ENCODE results near the gene METTL23. TPM values are rescaled to one million over a fixed set of nuclear protein-coding genes. Genes with fewer than 3 reads are reported as not detected.

Gene METTL23
- total RNA-seq, 1 donor from 2014 or later = 25.6 TPM

DNA sequence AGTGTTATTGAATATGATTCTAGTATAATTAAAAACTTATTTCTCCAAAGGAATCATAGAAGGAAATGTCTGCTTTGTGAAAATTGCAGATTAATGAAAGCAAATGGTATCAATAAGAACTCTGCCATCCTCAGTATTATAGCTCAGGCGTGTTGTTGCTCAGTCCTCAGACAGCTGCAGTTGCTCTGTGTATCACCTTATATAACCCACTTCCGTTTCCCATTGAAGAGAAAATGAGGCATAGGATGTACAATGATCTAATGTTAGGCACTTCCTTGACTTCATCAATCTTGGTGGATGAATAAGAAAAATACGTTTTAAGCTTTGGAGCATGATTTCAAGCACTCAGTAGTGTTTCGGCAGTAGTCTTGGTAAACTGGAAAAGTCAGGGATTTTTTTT, 25.4 kb downstream of the METTL23 start:
- no peak for DNase-seq (ENCODE audit: low spot score in 2 of 2, unreplicated experiment in 2 of 2)
- TF ChIP-seq, protein P1, sequence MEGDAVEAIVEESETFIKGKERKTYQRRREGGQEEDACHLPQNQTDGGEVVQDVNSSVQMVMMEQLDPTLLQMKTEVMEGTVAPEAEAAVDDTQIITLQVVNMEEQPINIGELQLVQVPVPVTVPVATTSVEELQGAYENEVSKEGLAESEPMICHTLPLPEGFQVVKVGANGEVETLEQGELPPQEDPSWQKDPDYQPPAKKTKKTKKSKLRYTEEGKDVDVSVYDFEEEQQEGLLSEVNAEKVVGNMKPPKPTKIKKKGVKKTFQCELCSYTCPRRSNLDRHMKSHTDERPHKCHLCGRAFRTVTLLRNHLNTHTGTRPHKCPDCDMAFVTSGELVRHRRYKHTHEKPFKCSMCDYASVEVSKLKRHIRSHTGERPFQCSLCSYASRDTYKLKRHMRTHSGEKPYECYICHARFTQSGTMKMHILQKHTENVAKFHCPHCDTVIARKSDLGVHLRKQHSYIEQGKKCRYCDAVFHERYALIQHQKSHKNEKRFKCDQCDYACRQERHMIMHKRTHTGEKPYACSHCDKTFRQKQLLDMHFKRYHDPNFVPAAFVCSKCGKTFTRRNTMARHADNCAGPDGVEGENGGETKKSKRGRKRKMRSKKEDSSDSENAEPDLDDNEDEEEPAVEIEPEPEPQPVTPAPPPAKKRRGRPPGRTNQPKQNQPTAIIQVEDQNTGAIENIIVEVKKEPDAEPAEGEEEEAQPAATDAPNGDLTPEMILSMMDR (IDR thresholded peaks at IDR 0.05; ENCODE audit: unreplicated experiment) = no peak
- no peaks in the 10 kb centered on the region for H3K9me3 Mint-ChIP-seq
- peaks cover 27% of the 10 kb centered on the region for H3K36me3 Mint-ChIP-seq
- no peak overlapping the region for H3K27ac Mint-ChIP-seq
- no peaks in the 10 kb centered on the region for H3K27me3 Mint-ChIP-seq (ENCODE audit: low read depth)
- H3K4me1 Mint-ChIP-seq = no peaks in the 10 kb centered on the region
- H3K4me3 Mint-ChIP-seq = no peak overlapping the region

DNA sequence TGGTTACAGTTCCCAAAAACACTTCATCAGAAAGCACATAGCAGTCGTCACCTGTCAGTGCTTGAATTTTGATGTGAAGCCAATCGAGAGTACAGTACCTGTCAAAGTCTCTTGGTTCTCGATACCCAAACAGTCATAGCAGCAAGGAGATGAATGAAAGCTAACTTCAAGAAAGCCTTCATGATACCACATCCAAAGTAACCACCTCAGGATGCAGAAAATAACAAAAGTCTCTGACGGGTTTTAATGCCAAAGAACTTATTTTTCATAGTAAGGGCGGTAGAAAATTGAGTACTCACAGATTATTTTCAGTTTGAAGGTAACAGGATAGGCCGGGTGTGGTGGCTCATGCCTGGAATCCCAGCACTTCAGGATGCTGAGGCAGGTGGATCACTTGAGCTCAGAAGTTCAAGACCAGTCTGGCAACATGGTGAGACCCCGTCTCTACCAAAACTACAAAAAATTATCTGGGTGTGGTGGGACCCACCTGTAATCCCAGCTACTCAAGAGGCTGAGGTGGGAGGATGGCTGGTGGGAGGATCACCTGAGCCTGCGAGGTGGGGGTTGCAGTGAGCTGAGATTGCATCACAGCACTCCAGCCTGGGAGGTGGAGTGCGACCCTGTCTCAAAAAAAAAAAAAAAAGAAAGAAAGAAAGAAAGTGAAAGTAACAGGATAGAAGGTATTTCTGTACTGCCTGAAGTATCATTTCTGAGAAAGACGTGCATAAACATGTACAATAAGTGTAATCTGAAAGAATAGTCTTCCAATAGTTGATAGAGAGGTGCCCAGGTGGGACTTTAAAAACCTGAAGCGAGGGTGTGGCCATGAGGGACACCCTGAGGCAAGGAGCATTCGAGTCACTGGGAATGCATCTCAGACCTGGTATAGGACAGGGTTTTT, 26.7 kb downstream of the METTL23 start:
- no peaks in the 10 kb centered on the region for H3K4me1 Mint-ChIP-seq
- H3K27me3 Mint-ChIP-seq (ENCODE audit: low read depth) = no peaks in the 10 kb centered on the region
- peaks cover 30% of the 10 kb centered on the region for H3K36me3 Mint-ChIP-seq
- DNase-seq (ENCODE audit: low spot score in 2 of 2, unreplicated experiment in 2 of 2) = no peak
- H3K27ac Mint-ChIP-seq = no peak overlapping the region
- H3K4me3 Mint-ChIP-seq = no peak overlapping the region
- no peaks in the 10 kb centered on the region for H3K9me3 Mint-ChIP-seq
- TF ChIP-seq, protein P1 (IDR thresholded peaks at IDR 0.05; ENCODE audit: unreplicated experiment) = no peak

DNA sequence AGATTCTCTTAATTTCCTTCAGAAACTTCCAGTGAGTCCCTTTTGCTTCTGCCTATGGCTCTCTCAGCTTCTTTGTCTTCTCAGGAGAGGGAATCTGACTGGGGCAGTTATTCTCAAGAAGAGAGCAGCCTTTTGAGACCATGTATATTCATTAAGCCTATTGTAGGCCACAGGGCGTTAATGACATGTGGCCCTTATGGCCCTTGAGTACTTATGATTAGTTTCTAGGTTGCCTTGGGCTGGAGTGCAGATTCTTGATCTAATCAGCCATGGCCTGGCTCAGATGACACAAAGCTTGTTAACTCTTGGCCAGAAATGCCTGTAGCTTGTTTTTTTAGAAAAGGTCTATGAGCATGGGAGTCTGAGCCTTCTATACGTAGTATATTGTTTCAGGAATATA, 28.6 kb downstream of the METTL23 start:
- Mint-ChIP-seq H3K4me1 (no peaks in the 10 kb centered on the region), H3K4me3 (no peak overlapping the region), H3K9me3 (no peaks in the 10 kb centered on the region), H3K27me3 (ENCODE audit: low read depth) (no peaks in the 10 kb centered on the region), H3K27ac (no peak overlapping the region), H3K36me3 (peaks cover 30% of the 10 kb centered on the region)
- DNase-seq (ENCODE audit: low spot score in 2 of 2, unreplicated experiment in 2 of 2) = no peak
- TF ChIP-seq, protein P1 (IDR thresholded peaks at IDR 0.05; ENCODE audit: unreplicated experiment) = no peak

DNA sequence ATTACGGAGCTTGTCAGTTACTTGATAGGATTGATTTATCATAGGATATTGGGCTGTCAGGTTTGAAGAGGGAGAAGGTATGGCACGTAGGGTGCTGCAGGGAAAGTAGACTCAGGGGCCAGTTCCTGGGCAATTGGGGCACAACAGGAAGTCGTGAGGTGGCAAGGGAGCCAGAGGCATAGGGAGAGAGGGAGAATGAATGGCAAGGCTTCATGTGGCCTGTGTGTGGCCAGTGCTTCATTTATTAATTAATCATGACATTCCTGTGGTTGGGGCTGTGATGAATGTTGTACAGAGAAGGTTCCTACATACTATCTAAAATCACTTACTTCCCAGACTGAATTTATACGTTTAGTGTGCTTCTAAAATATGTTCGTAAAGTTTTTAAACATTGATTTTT, 30.6 kb downstream of the METTL23 start:
- H3K4me3 Mint-ChIP-seq = no peak overlapping the region
- TF ChIP-seq, protein P1 (IDR thresholded peaks at IDR 0.05; ENCODE audit: unreplicated experiment) = no peak
- H3K4me1 Mint-ChIP-seq = no peaks in the 10 kb centered on the region
- H3K36me3 Mint-ChIP-seq = peaks cover 33% of the 10 kb centered on the region
- H3K9me3 Mint-ChIP-seq = peaks cover 4% of the 10 kb centered on the region
- H3K27ac Mint-ChIP-seq = no peak overlapping the region
- no peaks in the 10 kb centered on the region for H3K27me3 Mint-ChIP-seq (ENCODE audit: low read depth)
- no peak for DNase-seq (ENCODE audit: low spot score in 2 of 2, unreplicated experiment in 2 of 2)

DNA sequence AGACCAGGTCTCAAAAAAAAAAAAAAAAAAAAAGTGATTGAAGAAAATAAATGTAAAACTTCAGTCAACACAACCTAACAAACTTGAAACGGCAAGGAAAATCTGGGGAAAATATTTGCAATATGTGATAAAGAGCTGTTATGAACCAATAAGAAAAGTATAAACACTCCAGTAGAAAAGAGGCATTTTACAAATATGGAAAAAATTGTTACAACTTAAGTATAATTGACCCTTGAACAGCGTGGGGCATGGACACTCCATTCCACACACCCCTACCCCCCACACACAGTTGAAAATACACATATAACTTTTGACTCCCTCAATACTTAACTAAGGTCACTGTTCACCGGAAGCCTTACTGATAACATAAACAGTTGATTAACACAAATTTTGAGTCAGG, 31.9 kb downstream of the METTL23 start:
- no peaks in the 10 kb centered on the region for H3K27me3 Mint-ChIP-seq (ENCODE audit: low read depth)
- no peak overlapping the region for H3K4me3 Mint-ChIP-seq
- peaks cover 30% of the 10 kb centered on the region for H3K36me3 Mint-ChIP-seq
- H3K9me3 Mint-ChIP-seq = peaks cover 8% of the 10 kb centered on the region
- TF ChIP-seq, protein P1 (IDR thresholded peaks at IDR 0.05; ENCODE audit: unreplicated experiment) = no peak
- no peak overlapping the region for H3K27ac Mint-ChIP-seq
- H3K4me1 Mint-ChIP-seq = no peaks in the 10 kb centered on the region
- DNase-seq (ENCODE audit: low spot score in 2 of 2, unreplicated experiment in 2 of 2) = no peak
